IMR-90 (cell line): Measurements from ENCODE around the gene FAM168B.
"Not testable (repeated sequence)": the region's sequence is repeated elsewhere in the genome, so short reads cannot be mapped to it uniquely, and the experiment has no call there.

Experiments
- CEBPB ChIP-seq: IDR thresholded peaks from 2 replicates; pipeline ENCODE4 v1.6.1; 2012; ENCODE audit warnings: low read depth, low read length, improper control_type of control experiment
- CHD1 ChIP-seq: IDR thresholded peaks from 2 replicates; pipeline ENCODE4 v1.6.1; 2012; ENCODE audit warnings: low read depth, low read length, improper control_type of control experiment
- CTCF ChIP-seq: conservative IDR thresholded peaks from 2 replicates; pipeline ENCODE4 v1.5.1; 2012; ENCODE audit warnings: mild to moderate bottlenecking, low read depth, low read length, improper control_type of control experiment
- MAZ ChIP-seq: IDR thresholded peaks from 2 replicates; pipeline ENCODE4 v1.6.1; 2012; ENCODE audit warnings: low read depth, mild to moderate bottlenecking, low read length, improper control_type of control experiment, moderate library complexity, borderline replicate concordance
- MXI1 ChIP-seq: IDR thresholded peaks from 2 replicates; pipeline ENCODE4 v1.6.1; 2012; ENCODE audit warnings: low read depth, mild to moderate bottlenecking, low read length, moderate library complexity, borderline replicate concordance
- NFE2L2 ChIP-seq: fragments of 150-350 bp; IDR thresholded peaks from 2 replicates; pipeline ENCODE4 v1.6.1; 2016; ENCODE audit warnings: low read depth, mild to moderate bottlenecking, low read length
- POLR2A ChIP-seq: IDR thresholded peaks from 2 replicates; pipeline ENCODE4 v1.6.1; 2012; ENCODE audit warnings: mild to moderate bottlenecking, low read depth, low read length
- RAD21 ChIP-seq: IDR thresholded peaks from 2 replicates; pipeline ENCODE4 v1.6.1; 2012; ENCODE audit warnings: low read length, improper control_type of control experiment
- RCOR1 ChIP-seq: IDR thresholded peaks from 2 replicates; pipeline ENCODE4 v1.6.1; 2012; ENCODE audit warnings: mild to moderate bottlenecking, low read length, improper control_type of control experiment; ENCODE audit not compliant: insufficient replicate concordance
- RFX5 ChIP-seq: IDR thresholded peaks from 2 replicates; pipeline ENCODE4 v1.8.0; 2012; ENCODE audit warnings: low read depth, mild to moderate bottlenecking, low read length, moderate library complexity
- SMC3 ChIP-seq: fragments of 150-350 bp; IDR thresholded peaks from 2 replicates; pipeline ENCODE4 v1.6.1; 2016; ENCODE audit warnings: low read depth, mild to moderate bottlenecking, antibody characterized with exemption, low read length, moderate library complexity

- not testable (repeated sequence) for TF ChIP-seq CEBPB, CTCF, SMC3, POLR2A, MXI1, RAD21, RFX5, CHD1, NFE2L2, MAZ, RCOR1
These were observed 21.7 kb upstream of the FAM168B start for GRCh38 chr2:131114950-131115349.
